HUES48 (cell line): ENCODE measurements around the gene ATXN1.

Source experiments
- H3K27ac ChIP-seq: one replicate; pipeline ENCODE4 v1.7.0; 2013; ENCODE audit warnings: low read depth, low read length, inconsistent platforms
- H3K27me3 ChIP-seq: 2 replicates; pipeline ENCODE4 v1.6.1; 2013; ENCODE audit warnings: mild to moderate bottlenecking, low read length; ENCODE audit not compliant: control insufficient read depth, insufficient read depth
- H3K36me3 ChIP-seq: 2 replicates; pipeline ENCODE4 v1.6.1; 2013; ENCODE audit warnings: low read length; ENCODE audit not compliant: control insufficient read depth, insufficient read depth
- H3K4me1 ChIP-seq: 2 replicates; pipeline ENCODE4 v1.6.1; 2013; ENCODE audit warnings: mild to moderate bottlenecking, low read length; ENCODE audit not compliant: control insufficient read depth, insufficient read depth
- H3K4me3 ChIP-seq: 2 replicates; pipeline ENCODE4 v1.5.1; 2013; ENCODE audit warnings: mild to moderate bottlenecking, low read depth, low read length
- H3K9ac ChIP-seq: 2 replicates; pipeline ENCODE4 v1.6.1; 2013; ENCODE audit warnings: mild to moderate bottlenecking, low read depth, low read length, moderate library complexity
- H3K9me3 ChIP-seq: 2 replicates; pipeline ENCODE4 v1.6.1; 2013; ENCODE audit warnings: low read length; ENCODE audit not compliant: control insufficient read depth, insufficient read depth

Gene ATXN1

DNA sequence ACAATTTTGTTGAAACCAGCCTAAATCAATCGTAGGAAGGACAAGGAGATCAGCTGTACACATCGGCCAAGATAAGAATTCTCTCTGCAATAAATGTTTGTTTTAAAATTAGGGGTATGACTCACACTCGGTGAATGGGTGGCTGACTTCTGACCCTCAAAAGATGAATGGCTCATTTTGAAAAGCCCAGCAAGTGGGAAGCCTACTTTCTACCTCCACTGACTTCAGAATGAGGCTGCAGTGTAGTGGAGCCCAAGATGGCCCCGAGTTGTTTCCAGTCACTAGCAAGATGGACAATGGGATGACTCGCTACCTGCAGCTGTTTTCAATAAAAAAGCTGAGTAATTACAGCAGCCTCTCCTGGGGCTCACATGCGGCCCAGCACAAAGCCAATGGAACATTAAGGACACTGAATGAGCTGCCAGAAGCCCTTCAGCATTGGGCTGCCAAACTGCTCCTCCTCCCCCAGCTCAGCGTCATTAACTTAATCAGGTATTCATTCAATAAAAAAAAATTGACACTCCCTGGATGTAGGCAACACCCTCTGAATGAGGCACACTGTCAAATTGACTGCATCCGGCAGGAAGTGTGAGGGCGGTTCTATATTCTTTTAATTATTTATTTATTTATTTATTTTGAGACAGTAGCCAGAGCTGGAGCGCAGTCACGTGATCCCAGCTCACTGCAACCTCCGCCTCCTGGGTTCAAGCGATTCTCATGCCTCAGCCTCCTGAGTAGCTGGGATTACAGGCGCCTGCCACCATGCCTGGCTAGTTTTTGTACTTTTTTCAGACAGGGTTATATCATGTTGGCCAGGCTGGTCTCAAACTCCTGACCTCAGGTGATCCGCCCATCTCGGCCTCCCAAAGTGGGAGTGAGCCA lies 415.6 kb downstream of the ATXN1 start:
- H3K9me3 ChIP-seq, result no peaks in the 10 kb centered on the region
- no peaks in the 10 kb centered on the region for H3K36me3 ChIP-seq
- no peak overlapping the region for H3K9ac ChIP-seq
- H3K4me3 ChIP-seq, result no peak overlapping the region
- peaks cover 8% of the 10 kb centered on the region for H3K4me1 ChIP-seq
- H3K27me3 ChIP-seq, result no peaks in the 10 kb centered on the region
- H3K27ac ChIP-seq, result peak overlapping the region; percentile 76

DNA sequence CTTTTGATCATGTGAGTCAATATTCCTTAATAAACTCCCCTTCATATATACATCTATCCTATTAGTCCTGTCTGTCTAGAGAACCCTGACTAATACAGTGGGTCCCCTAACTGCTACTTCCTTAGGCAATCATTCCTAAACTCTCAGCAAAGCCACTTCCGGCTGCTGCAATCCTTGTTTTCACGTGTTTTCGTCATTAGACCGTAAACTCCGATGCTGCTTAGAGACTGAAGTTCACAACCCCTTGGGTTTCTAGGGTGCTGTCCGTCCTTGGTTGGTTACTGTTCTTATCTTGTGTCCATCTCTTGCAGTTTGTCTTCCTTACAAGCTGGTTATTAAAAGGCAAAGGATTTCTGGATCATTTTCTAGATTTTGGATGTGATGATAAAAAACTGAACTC lies 416.5 kb downstream of the ATXN1 start:
- Histone ChIP-seq H3K9me3 (no peaks in the 10 kb centered on the region), H3K9ac (no peak overlapping the region), H3K36me3 (no peaks in the 10 kb centered on the region), H3K27me3 (no peaks in the 10 kb centered on the region), H3K27ac (peak overlapping the region; percentile 76), H3K4me3 (no peak overlapping the region), H3K4me1 (peaks cover 8% of the 10 kb centered on the region)

GRCh38 chr6:16343593-16343992 lies 417.7 kb downstream of the ATXN1 start:
- H3K9me3 ChIP-seq, result no peaks in the 10 kb centered on the region
- H3K27ac ChIP-seq, result no peak overlapping the region
- H3K27me3 ChIP-seq, result no peaks in the 10 kb centered on the region
- no peak overlapping the region for H3K9ac ChIP-seq
- H3K4me1 ChIP-seq, result peaks cover 14% of the 10 kb centered on the region
- H3K4me3 ChIP-seq, result no peak overlapping the region
- H3K36me3 ChIP-seq, result no peaks in the 10 kb centered on the region

DNA sequence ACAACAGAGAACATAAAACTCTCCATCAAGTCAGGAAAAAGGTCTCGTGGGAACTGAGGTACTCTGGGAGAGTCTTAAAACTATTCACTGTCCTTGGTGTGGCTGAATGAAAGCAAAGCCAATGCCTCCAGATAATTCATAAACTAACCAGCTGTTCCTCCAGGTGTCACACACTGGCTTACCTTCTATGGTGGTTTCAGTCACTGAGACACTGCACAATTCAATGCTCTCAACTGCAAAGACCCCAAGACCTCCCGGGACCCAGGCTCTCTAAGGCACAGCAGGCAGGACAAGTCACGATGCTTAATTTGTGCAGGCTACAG lies 422.0 kb downstream of the ATXN1 start:
- Histone ChIP-seq H3K36me3 (no peaks in the 10 kb centered on the region), H3K4me1 (peaks cover 6% of the 10 kb centered on the region; the same call in 1 of the 2 replicates), H3K27me3 (no peaks in the 10 kb centered on the region), H3K9me3 (no peaks in the 10 kb centered on the region), H3K9ac (no peak overlapping the region), H3K4me3 (no peak overlapping the region), H3K27ac (no peak overlapping the region)

GRCh38 chr6:16338577-16339264 lies 422.5 kb downstream of the ATXN1 start:
- no peaks in the 10 kb centered on the region for H3K9me3 ChIP-seq
- no peak overlapping the region for H3K27ac ChIP-seq
- H3K4me1 ChIP-seq, result peaks cover 6% of the 10 kb centered on the region; the same call in 1 of the 2 replicates
- no peak overlapping the region for H3K9ac ChIP-seq
- H3K4me3 ChIP-seq, result no peak overlapping the region
- no peaks in the 10 kb centered on the region for H3K27me3 ChIP-seq
- no peaks in the 10 kb centered on the region for H3K36me3 ChIP-seq

- H3K4me3 ChIP-seq, result no peak overlapping the region
- H3K36me3 ChIP-seq, result no peaks in the 10 kb centered on the region
- no peaks in the 10 kb centered on the region for H3K9me3 ChIP-seq
- no peaks in the 10 kb centered on the region for H3K27me3 ChIP-seq
- H3K9ac ChIP-seq, result no peak overlapping the region
- H3K27ac ChIP-seq, result no peak overlapping the region
- peaks cover 8% of the 10 kb centered on the region; the same call in 1 of the 2 replicates for H3K4me1 ChIP-seq
Measured at GRCh38 chr6:16337295-16337975, 423.8 kb downstream of the ATXN1 start.

- Histone ChIP-seq H3K9ac (no peak overlapping the region), H3K9me3 (no peaks in the 10 kb centered on the region), H3K4me1 (peaks cover 10% of the 10 kb centered on the region; the same call in 1 of the 2 replicates), H3K27me3 (no peaks in the 10 kb centered on the region), H3K27ac (no peak overlapping the region), H3K4me3 (no peak overlapping the region), H3K36me3 (no peaks in the 10 kb centered on the region)
Measured at GRCh38 chr6:16336911-16337294, 424.4 kb downstream of the ATXN1 start.

- Histone ChIP-seq H3K27ac (no peak overlapping the region), H3K9ac (no peak overlapping the region), H3K27me3 (no peaks in the 10 kb centered on the region), H3K4me1 (peaks cover 16% of the 10 kb centered on the region), H3K4me3 (no peak overlapping the region), H3K9me3 (no peaks in the 10 kb centered on the region), H3K36me3 (no peaks in the 10 kb centered on the region)
Measured at GRCh38 chr6:16336056-16336818, 425.0 kb downstream of the ATXN1 start.

DNA sequence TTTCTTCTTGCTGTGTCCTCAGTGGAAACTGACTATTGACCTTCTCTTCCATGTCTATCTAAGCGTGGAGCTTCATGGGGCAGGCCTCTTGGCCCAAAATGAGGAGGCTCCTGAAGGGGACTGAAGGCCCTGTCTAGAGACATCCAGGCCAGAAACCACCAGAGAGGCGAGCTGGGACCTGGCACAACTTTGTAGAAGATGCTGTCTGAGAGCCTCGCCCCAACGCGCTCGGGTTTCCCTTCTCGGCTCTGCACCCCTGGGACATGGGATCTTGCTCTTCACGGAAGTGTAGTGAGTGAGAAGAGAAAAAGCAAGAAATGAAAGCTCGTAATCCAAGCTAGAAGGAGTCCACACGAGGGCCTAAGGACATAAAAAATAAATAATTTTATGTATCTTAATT lies 426.1 kb downstream of the ATXN1 start:
- H3K4me1 ChIP-seq, result peaks cover 16% of the 10 kb centered on the region
- H3K36me3 ChIP-seq, result no peaks in the 10 kb centered on the region
- H3K9me3 ChIP-seq, result no peaks in the 10 kb centered on the region
- no peak overlapping the region for H3K9ac ChIP-seq
- no peak overlapping the region for H3K27ac ChIP-seq
- H3K4me3 ChIP-seq, result no peak overlapping the region
- H3K27me3 ChIP-seq, result no peaks in the 10 kb centered on the region

GRCh38 chr6:16334671-16335070 lies 426.6 kb downstream of the ATXN1 start:
- no peaks in the 10 kb centered on the region for H3K9me3 ChIP-seq
- no peak overlapping the region for H3K4me3 ChIP-seq
- H3K36me3 ChIP-seq, result no peaks in the 10 kb centered on the region
- no peak overlapping the region for H3K27ac ChIP-seq
- no peak overlapping the region for H3K9ac ChIP-seq
- no peaks in the 10 kb centered on the region for H3K27me3 ChIP-seq
- peaks cover 16% of the 10 kb centered on the region for H3K4me1 ChIP-seq
